GM18526 (cell line): Measurements from ENCODE around the gene TBL1Y.

Experiments used
- POLR2A ChIP-seq: IDR thresholded peaks from 3 replicates; pipeline ENCODE4 v1.6.1; 2011; ENCODE audit not compliant: insufficient read length; ENCODE audit errors: extremely low read depth

Gene TBL1Y

DNA sequence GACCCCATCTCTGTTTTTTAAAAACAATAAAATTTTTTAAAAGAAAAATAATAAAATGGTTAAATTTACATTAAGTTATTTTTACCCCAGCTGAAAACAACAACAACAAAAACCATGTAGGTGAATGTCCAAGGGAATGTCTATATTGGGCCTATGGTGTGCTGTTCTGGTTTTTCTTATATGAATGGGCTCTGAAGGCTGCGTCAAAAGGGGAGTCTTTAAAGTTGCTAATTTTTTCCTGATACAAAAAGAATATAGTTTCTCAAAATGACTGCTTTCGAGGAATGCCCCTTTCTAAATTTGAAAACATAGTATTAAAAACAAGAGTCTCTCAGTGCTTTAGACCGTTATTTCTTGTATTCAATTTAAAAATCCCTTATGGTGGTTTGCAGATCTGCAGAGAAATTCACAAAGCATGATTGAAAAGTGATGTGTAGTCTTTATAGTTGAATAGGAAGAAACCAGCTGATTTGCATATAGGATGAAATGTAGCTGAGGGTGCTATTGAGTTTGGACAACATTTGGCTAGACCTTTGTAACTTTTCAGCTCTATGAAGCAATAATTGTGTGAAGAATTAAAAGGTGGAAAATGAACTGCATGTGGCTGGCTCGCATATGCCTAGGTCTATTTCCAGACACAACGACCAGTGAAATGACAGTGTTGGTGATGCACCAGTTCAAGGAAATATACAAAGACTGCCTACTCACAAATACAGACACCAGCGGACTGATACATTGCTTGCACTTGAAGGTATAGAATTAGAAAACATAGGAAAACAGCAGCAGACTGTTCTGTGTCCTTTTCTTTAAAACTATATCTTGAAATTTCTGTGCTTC is 107.0 kb downstream of the TBL1Y start:
- TF ChIP-seq POLR2A, result no peak

DNA sequence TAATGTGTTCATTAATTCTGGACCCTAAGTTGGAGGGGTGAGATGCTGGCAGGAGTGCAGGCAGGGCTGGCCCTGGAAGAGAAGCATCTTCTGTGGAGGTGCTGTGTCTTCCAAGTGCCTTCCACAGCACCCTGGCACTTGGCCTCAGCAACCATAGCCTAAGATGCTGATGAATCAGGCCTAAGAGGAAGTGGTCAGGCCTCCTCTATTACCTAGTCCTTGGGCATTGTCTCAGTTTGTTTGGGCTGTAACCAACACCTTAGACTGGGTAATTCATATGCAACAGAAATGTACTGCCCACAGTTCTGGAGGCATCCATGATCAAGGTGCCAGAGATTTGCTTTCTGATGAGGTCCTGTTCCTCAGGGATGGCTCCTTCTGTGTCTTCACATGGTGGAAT is 128.5 kb downstream of the TBL1Y start:
- no peak for TF ChIP-seq POLR2A

- no peak for TF ChIP-seq POLR2A
Observed at GRCh38 chrY:7040662-7041061, 130.2 kb downstream of the TBL1Y start.

DNA sequence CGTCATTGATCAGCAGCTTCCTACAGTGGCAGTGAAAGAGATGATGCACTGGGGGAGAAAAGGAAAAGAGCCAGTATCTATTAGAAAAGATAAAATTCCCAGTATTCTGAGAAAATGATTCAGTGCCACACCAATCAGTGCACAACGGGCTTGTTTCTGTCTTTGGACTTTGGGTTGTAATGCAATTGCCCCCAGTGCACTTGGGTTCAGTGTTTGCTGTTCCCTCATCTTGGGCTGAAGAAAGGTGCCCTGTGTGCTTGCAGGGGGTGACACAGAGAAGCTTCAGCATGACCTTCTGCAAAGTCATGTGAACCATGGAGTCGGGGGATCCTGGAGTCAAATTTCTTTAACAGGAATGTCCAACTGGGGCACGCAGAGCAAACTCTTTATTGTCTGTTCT is 131.5 kb downstream of the TBL1Y start:
- no peak for TF ChIP-seq POLR2A

GRCh38 chrY:7056886-7057285 is 146.4 kb downstream of the TBL1Y start:
- TF ChIP-seq POLR2A, result no peak

GRCh38 chrY:7078725-7079124 is 168.2 kb downstream of the TBL1Y start:
- no peak for TF ChIP-seq POLR2A

- TF ChIP-seq POLR2A, result no peak
Observed at GRCh38 chrY:7085606-7086005, 175.1 kb downstream of the TBL1Y start.

GRCh38 chrY:7092836-7093235 is 182.3 kb downstream of the TBL1Y start:
- no peak for TF ChIP-seq POLR2A

DNA sequence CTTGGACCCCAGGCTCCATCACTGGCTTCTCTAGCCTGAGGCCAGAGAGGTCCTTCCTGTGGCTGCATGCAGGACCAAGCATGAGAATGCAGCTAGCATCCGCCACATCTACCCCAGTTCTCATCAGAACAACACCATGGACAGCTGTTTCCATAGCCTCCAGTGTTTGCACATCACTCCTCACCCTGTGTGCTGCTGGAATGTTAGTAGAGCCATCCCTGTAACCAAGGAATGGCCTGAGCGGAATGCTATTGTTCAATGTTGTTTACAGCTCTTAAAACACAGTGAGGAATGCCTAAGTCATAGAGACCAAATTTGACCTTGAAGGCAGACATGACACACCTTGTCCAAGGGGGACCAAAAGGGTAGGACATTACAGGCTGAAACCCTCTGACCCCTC is 183.9 kb downstream of the TBL1Y start:
- TF ChIP-seq POLR2A, result no peak

- no peak for TF ChIP-seq POLR2A
Observed at GRCh38 chrY:7097021-7097420, 186.5 kb downstream of the TBL1Y start.

DNA sequence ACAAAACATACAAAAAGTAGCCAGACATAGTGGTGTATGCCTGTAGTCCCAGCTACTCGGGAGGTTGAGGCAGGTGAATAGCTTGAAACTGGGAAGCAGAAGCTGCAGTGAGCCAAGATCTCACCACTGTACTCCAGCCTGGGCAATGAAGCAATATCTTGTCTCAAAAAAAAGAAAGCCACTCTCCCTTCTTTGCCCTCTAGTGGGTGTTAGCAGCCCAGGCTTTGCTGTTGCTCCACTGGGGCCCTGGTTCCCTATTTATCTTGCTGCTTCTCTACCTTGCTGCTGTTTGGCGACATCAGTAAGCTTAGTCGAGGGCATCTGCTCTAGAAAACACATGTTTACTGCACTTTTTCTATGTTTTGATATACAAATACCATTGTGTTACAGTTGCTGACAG is 189.2 kb downstream of the TBL1Y start:
- no peak for TF ChIP-seq POLR2A

- TF ChIP-seq POLR2A, result no peak
Observed at GRCh38 chrY:7102680-7103079, 192.2 kb downstream of the TBL1Y start.

DNA sequence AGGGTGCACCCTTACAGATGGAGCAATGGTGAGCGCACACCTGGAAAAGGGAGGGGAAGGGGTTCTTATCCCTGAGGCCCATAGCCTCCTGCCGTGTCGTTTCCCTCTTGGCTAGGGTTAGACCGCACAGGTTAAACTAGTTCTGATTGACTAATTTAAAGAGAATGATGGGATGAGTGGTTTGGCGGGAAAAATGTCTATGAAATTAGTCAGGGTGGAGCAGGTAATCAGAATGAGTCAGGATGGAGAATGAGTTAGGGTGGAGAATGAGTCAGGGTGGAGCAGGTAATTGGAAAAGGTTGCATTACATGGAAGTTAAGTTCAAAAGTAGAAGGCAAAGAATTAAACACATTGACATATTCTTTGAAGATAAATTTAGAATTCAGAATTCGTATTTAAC is 196.7 kb downstream of the TBL1Y start:
- TF ChIP-seq POLR2A, result no peak

DNA sequence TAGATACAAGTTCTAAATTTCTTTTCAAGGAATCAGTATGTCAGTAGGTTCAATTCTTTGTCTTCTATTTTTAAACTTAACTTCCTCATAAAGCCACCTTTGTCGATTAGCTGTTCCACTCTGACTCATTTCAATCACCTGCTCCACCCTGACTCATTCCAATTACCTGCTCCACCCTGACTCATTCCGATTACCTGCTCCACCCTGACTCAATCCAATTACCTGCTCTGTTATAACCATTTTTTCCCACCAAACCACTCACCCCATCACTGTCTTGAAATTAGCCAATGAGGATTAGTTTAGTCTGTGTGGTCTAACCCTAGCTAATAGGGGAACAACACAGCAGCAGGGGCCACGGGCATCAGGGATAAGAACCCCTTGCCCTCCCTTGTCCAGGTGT is 199.6 kb downstream of the TBL1Y start:
- TF ChIP-seq POLR2A, result no peak

GRCh38 chrY:7115871-7116270 is 205.4 kb downstream of the TBL1Y start:
- TF ChIP-seq POLR2A, result no peak

GRCh38 chrY:7122202-7122601 is 211.7 kb downstream of the TBL1Y start:
- TF ChIP-seq POLR2A, result no peak
